PC-3 (cell line): ENCODE results near the gene MAP7D1. TPM values are rescaled to one million over a fixed set of nuclear protein-coding genes. Genes with fewer than 3 reads are reported as not detected.

Experiments used
- ATAC-seq: fragments of 200-7000 bp; cut with Tn5 transposase; 2 replicates; pipeline ENCODE4 v1.9.1; 2020; ENCODE audit warnings: mild to moderate bottlenecking, moderate library complexity
- BruUV-seq: library from RNA; stranded (reverse); fragments of 400-500 nt; replicated peaks from 2 replicates; lab custom pipeline; 2021; lab: Mats Ljungman, UMichigan
- CTCF ChIA-PET: fragments of 300-600 bp; sonication (Branson Sonifier 250); formaldehyde crosslinking; loops from one replicate; lab custom pipeline; 2022; ENCODE audit warnings: antibody characterized with exemption; lab: Charles Lee
- POLR2A ChIA-PET: fragments of 300-600 bp; sonication (Branson Sonifier 250); formaldehyde crosslinking; loops from one replicate; lab custom pipeline; 2022; ENCODE audit warnings: antibody characterized with exemption; ENCODE audit not compliant: unreplicated experiment; lab: Charles Lee
- DNase-seq: peaks from one replicate; pipeline ENCODE4 v3.0.0-alpha.2; 2015
- H2AFZ ChIP-seq: fragments of 300-600 bp; sonication (generic); 2 replicates; pipeline ENCODE4 v1.6.0; 2016; ENCODE audit warnings: antibody characterized with exemption, low read length
- H3F3A ChIP-seq: fragments of 300-600 bp; sonication (generic); one replicate; pipeline ENCODE4 v1.6.0; 2017; ENCODE audit warnings: antibody characterized with exemption, low read length, control low read depth, mild to moderate bottlenecking; ENCODE audit not compliant: unreplicated experiment
- H3K27ac ChIP-seq: fragments of 300-600 bp; sonication (generic); 2 replicates; pipeline ENCODE4 v1.5.1; 2016; ENCODE audit warnings: mild to moderate bottlenecking, low read length
- H3K27me3 ChIP-seq: fragments of 300-600 bp; sonication (generic); 2 replicates; pipeline ENCODE4 v1.6.1; 2016; ENCODE audit warnings: low read length, mixed read lengths
- H3K36me3 ChIP-seq: fragments of 300-600 bp; sonication (generic); 2 replicates; pipeline ENCODE4 v1.6.1; 2016; ENCODE audit warnings: low read depth, mixed run types, low read length, mixed read lengths
- H3K4me1 ChIP-seq: fragments of 300-600 bp; sonication (generic); 2 replicates; pipeline ENCODE4 v1.5.1; 2016; ENCODE audit warnings: low read length; ENCODE audit not compliant: insufficient read depth
- H3K4me2 ChIP-seq: fragments of 300-600 bp; sonication (generic); 2 replicates; pipeline ENCODE4 v1.6.0; 2016; ENCODE audit warnings: low read length
- H3K4me3 ChIP-seq: fragments of 300-600 bp; sonication (generic); 2 replicates; pipeline ENCODE4 v1.5.1; 2016; ENCODE audit warnings: mild to moderate bottlenecking, low read length, mixed read lengths
- H3K79me2 ChIP-seq: fragments of 300-600 bp; sonication (generic); 2 replicates; pipeline ENCODE4 v1.6.1; 2017; ENCODE audit warnings: low read length, mixed read lengths
- H3K9ac ChIP-seq: fragments of 300-600 bp; sonication (generic); 2 replicates; pipeline ENCODE4 v1.6.0; 2016; ENCODE audit warnings: mild to moderate bottlenecking, low read length
- H3K9me2 ChIP-seq: fragments of 300-600 bp; sonication (generic); replicated peaks from 2 replicates; pipeline ENCODE4 v1.6.1; 2016; ENCODE audit warnings: mixed run types, low read length, mixed read lengths
- H3K9me3 ChIP-seq: fragments of 300-600 bp; sonication (generic); 2 replicates; pipeline ENCODE4 v1.6.1; 2016; ENCODE audit warnings: low read length, mixed read lengths
- H4K20me1 ChIP-seq: fragments of 300-600 bp; sonication (generic); 2 replicates; pipeline ENCODE4 v1.6.1; 2016; ENCODE audit warnings: low read length, mixed read lengths
- EZH2 ChIP-seq: fragments of 300-600 bp; sonication (generic); IDR thresholded peaks from one replicate; pipeline ENCODE4 v1.6.1; 2017; ENCODE audit warnings: antibody characterized with exemption, mild to moderate bottlenecking, low read length; ENCODE audit not compliant: unreplicated experiment
- EZH2phosphoT487 ChIP-seq: fragments of 300-600 bp; sonication (generic); IDR thresholded peaks from 2 replicates; pipeline ENCODE4 v1.6.1; 2018; ENCODE audit warnings: mild to moderate bottlenecking, antibody characterized with exemption, low read length, borderline replicate concordance
- intact Hi-C: fragments of 100-400 bp; cut with micrococcal nuclease; formaldehyde crosslinking; loops from 2 replicates; pipeline ENCODE4 v1.9.0; 2023
- total RNA-seq: library from RNA; depleted of rRNA; stranded (reverse); fragments of >200 nt; gene quantifications from 2 replicates; pipeline ENCODE4 v1.2.3, GENCODE V29; 2014
- TF ChIP-seq, protein P1 (sequence below): fragments of 300-600 bp; sonication (generic); conservative IDR thresholded peaks from 2 replicates; pipeline ENCODE4 v1.5.1; 2017; ENCODE audit warnings: antibody characterized with exemption, low read depth, mild to moderate bottlenecking, low read length

Gene MAP7D1
- total RNA-seq, 1 experiment from 2014 or later, result 113 TPM

- no peak for TF ChIP-seq EZH2phosphoT487
- TF ChIP-seq EZH2, result no peak
- TF ChIP-seq, protein P1, sequence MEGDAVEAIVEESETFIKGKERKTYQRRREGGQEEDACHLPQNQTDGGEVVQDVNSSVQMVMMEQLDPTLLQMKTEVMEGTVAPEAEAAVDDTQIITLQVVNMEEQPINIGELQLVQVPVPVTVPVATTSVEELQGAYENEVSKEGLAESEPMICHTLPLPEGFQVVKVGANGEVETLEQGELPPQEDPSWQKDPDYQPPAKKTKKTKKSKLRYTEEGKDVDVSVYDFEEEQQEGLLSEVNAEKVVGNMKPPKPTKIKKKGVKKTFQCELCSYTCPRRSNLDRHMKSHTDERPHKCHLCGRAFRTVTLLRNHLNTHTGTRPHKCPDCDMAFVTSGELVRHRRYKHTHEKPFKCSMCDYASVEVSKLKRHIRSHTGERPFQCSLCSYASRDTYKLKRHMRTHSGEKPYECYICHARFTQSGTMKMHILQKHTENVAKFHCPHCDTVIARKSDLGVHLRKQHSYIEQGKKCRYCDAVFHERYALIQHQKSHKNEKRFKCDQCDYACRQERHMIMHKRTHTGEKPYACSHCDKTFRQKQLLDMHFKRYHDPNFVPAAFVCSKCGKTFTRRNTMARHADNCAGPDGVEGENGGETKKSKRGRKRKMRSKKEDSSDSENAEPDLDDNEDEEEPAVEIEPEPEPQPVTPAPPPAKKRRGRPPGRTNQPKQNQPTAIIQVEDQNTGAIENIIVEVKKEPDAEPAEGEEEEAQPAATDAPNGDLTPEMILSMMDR, result no peak
- POLR2A ChIA-PET, result interaction anchor here (0.5 to 1.0 kb wide), 6 partner anchors 10 to 150 kb away, joined by 3 to 14 read pairs (median 3); no protein-coding TSS in a partner anchor
- TSS peak; percentile 87 for BruUV-seq
- intact Hi-C loops, result loop anchor here (1.0 to 5.0 kb wide), 6 partner anchors 11 to 135 kb away; partner anchors contain the start of gene THRAP3
- ATAC-seq (no peak), DNase-seq (no peak)
- H2AFZ ChIP-seq, result no peak overlapping the region
- no peaks in the 10 kb centered on the region for H3K27me3 ChIP-seq
- H4K20me1 ChIP-seq, result 0 out of 2 replicates have a peak, but pooled peaks cover 7% of the 10 kb centered on the region
- H3K4me1 ChIP-seq, result peaks cover 29% of the 10 kb centered on the region
- CTCF ChIA-PET, result interaction anchor here (0.6 to 1.8 kb wide), 10 partner anchors 12 to 193 kb away, joined by 3 to 31 read pairs (median 4); partner anchors contain the start of genes SH3D21 and THRAP3
- no peaks in the 10 kb centered on the region for H3F3A ChIP-seq
- H3K27ac ChIP-seq, result peak overlapping the region; percentile 96
- H3K79me2 ChIP-seq, result peaks cover 39% of the 10 kb centered on the region
- H3K4me3 ChIP-seq, result peak overlapping the region; percentile 45; the same call in 1 of the 2 replicates
- 0 out of 2 replicates have a peak, but pooled peaks cover 4% of the 10 kb centered on the region for H3K36me3 ChIP-seq
- H3K9me3 ChIP-seq, result no peaks in the 10 kb centered on the region
- no peaks in the 10 kb centered on the region for H3K9me2 ChIP-seq
- H3K9ac ChIP-seq, result peak overlapping the region; percentile 81
- H3K4me2 ChIP-seq, result peak overlapping the region; percentile 81
Observed at GRCh38 chr1:36149973-36150295, 6.0 kb upstream of the MAP7D1 start.

DNA sequence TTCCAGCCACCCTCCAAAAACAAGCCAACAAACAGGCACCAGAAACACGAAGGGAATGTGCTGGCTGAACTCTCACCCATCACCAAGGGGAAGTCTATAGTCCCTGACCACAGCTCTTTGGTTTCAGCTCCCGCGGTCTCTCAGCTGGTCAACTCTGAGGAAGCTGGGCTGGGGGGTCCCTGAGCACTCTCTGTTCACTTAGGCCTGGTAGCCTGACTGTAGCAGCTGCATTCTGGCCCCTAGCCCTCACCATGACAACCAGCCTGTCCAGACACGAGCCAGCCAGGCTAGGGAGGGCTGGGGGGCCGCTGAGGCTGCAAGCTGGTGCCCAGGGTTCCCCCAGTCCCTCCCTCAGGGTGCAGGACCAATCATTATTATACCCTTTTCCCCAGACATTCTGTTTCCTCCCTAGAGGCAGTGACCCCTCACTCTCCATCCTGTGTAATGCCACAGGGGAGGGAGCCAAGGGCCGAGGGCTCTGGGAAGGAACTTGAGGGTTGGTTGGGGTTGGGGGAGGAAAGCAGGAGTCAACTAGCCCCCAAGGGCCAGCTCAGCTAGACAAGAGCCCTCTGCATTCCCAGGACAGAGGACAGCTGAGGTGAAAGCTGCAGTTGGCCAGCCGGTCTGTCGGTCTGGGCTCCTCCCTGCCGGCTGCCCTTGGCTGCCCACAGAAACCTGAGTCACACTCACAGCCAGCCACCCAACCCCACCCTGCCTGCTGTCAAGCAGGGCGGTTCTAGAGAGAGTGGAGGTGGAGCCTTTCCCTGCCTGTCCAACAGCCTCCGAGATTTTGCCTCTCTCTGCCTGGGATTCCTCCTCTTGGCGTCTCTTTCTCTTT is 5.4 kb upstream of the MAP7D1 start:
- CTCF ChIA-PET, result interaction anchor here (0.6 to 1.8 kb wide), 9 partner anchors 12 to 192 kb away, joined by 3 to 31 read pairs (median 5); partner anchors contain the start of genes SH3D21 and THRAP3
- Histone ChIP-seq H3K79me2 (peaks cover 33% of the 10 kb centered on the region), H3K9me3 (no peaks in the 10 kb centered on the region), H3K36me3 (0 out of 2 replicates have a peak, but pooled peaks cover 4% of the 10 kb centered on the region), H3K4me2 (peak overlapping the region; percentile 81), H3F3A (no peaks in the 10 kb centered on the region), H3K9me2 (no peaks in the 10 kb centered on the region), H3K27me3 (no peaks in the 10 kb centered on the region), H3K27ac (peak overlapping the region; percentile 96), H3K4me3 (peak overlapping the region; percentile 45), H4K20me1 (0 out of 2 replicates have a peak, but pooled peaks cover 7% of the 10 kb centered on the region), H3K4me1 (peaks cover 34% of the 10 kb centered on the region), H3K9ac (peak overlapping the region; percentile 81), H2AFZ (peak overlapping the region; percentile 49; the same call in 1 of the 2 replicates)
- POLR2A ChIA-PET, result interaction anchor here (0.5 to 1.0 kb wide), 5 partner anchors 22 to 149 kb away, joined by 3 to 14 read pairs (median 3); no protein-coding TSS in a partner anchor
- BruUV-seq, result no TSS peak
- DNase-seq, result peak; percentile 95
- peak; percentile 77 for ATAC-seq
- intact Hi-C loops, result no loop called here
- no peak for TF ChIP-seq EZH2
- TF ChIP-seq, protein P1, result no peak
- TF ChIP-seq EZH2phosphoT487, result no peak
